Endothelial cell of umbilical vein (primary cell): ENCODE data around the gene KHDRBS1. TPM values are rescaled to one million over a fixed set of nuclear protein-coding genes. Genes with fewer than 3 reads are reported as not detected.
"Not testable (repeated sequence)": the region's sequence is repeated elsewhere in the genome, so short reads cannot be mapped to it uniquely, and the experiment has no call there.

Source experiments
- BruUV-seq: library from RNA; stranded (reverse); fragments of 400-500 nt; replicated peaks from 2 replicates; lab custom pipeline; 2021; lab: Mats Ljungman, UMichigan
- CTCF ChIA-PET: fragments of 300-600, 350-600 bp; sonication (Branson Sonifier 250); formaldehyde crosslinking; loops from one replicate; lab custom pipeline; 2021; ENCODE audit warnings: antibody characterized with exemption, inconsistent platforms; lab: Charles Lee
- POLR2A ChIA-PET: fragments of 300-600, 350-600 bp; sonication (Branson Sonifier 250); formaldehyde crosslinking; loops from one replicate; lab custom pipeline; 2021; ENCODE audit warnings: antibody characterized with exemption, inconsistent platforms; lab: Charles Lee
- DNase-seq: peaks from one replicate; pipeline ENCODE4 v3.0.0-alpha.2; 2011; ENCODE audit warnings: low read depth, low spot score
- FAIRE-seq: peaks from 2 replicates; lab custom pipeline; 2011; peaks lifted over from hg19 to GRCh38; lab: Jason Lieb, UNC
- H2AFZ ChIP-seq: 2 replicates; pipeline ENCODE4 v1.6.0; 2012; ENCODE audit warnings: low read depth, low read length, control low read depth, inconsistent platforms
- H3K27ac ChIP-seq: 2 replicates; pipeline ENCODE4 v1.5.1; 2011; ENCODE audit warnings: low read depth, mild to moderate bottlenecking, control low read depth, low read length, moderate library complexity; ENCODE audit not compliant: insufficient read depth
- H3K27me3 ChIP-seq, 2 experiments: 2 replicates each; pipeline versions ENCODE4 v1.6.0 to v1.6.1; 2011; ENCODE audit warnings: low read length in 2 of 2, mixed read lengths in 1 of 2; ENCODE audit not compliant: control insufficient read depth in 2 of 2, insufficient read depth in 2 of 2
- H3K36me3 ChIP-seq, 2 experiments: 2 replicates in 1 of 2; 3 replicates in 1 of 2; pipeline ENCODE4 v1.5.1; 2011; ENCODE audit warnings: low read length in 2 of 2, mild to moderate bottlenecking in 1 of 2, moderate library complexity in 1 of 2; ENCODE audit not compliant: control insufficient read depth in 2 of 2, insufficient read depth in 2 of 2; ENCODE audit errors: extremely low read depth in 1 of 2
- H3K4me1 ChIP-seq: 3 replicates; pipeline ENCODE4 v1.5.1; 2011; ENCODE audit warnings: mild to moderate bottlenecking, low read length; ENCODE audit not compliant: control insufficient read depth, insufficient read depth; ENCODE audit errors: extremely low read depth
- H3K4me2 ChIP-seq: 2 replicates; pipeline ENCODE4 v1.6.1; 2011; ENCODE audit warnings: low read length, control low read depth, mixed read lengths; ENCODE audit not compliant: insufficient read depth
- H3K4me3 ChIP-seq, 3 experiments: fragments of 200-600 bp in 1 of 3; sonication (generic), shearing (Covaris generic) in 1 of 3; replicated peaks in 1 of 3; 2 replicates each; pipeline ENCODE4 v1.5.1; 2011 to 2016; ENCODE audit warnings: control low read depth in 3 of 3, low read length in 3 of 3, mild to moderate bottlenecking in 2 of 3, inconsistent platforms in 1 of 3, low read depth in 1 of 3, moderate library complexity in 1 of 3; ENCODE audit not compliant: insufficient read depth in 1 of 3
- H3K79me2 ChIP-seq: 2 replicates; pipeline ENCODE4 v1.6.0; 2012; ENCODE audit warnings: low read length, inconsistent platforms; ENCODE audit not compliant: control insufficient read depth, insufficient read depth
- H3K9ac ChIP-seq: replicated peaks from 2 replicates; pipeline ENCODE3; 2011; ENCODE audit warnings: low read length, control low read depth; ENCODE audit not compliant: insufficient read depth; ENCODE audit errors: extremely low read depth
- H3K9me1 ChIP-seq: replicated peaks from 3 replicates; pipeline ENCODE4 v1.6.0; 2011; ENCODE audit warnings: mild to moderate bottlenecking, low read length; ENCODE audit not compliant: control insufficient read depth, insufficient read depth; ENCODE audit errors: extremely low read depth
- H3K9me3 ChIP-seq: replicated peaks from 2 replicates; pipeline ENCODE4 v1.5.1; 2012; ENCODE audit warnings: low read length, inconsistent platforms; ENCODE audit not compliant: control insufficient read depth, insufficient read depth
- H4K20me1 ChIP-seq: replicated peaks from 2 replicates; pipeline ENCODE3; 2011; ENCODE audit warnings: mild to moderate bottlenecking, low read length; ENCODE audit not compliant: control insufficient read depth, insufficient read depth; ENCODE audit errors: extremely low read depth
- EZH2 ChIP-seq: IDR thresholded peaks from 2 replicates; pipeline ENCODE4 v1.6.1; 2012; ENCODE audit warnings: borderline replicate concordance, low read depth, mild to moderate bottlenecking, moderate library complexity, low read length, inconsistent platforms; ENCODE audit not compliant: severe bottlenecking
- FOS ChIP-seq: IDR thresholded peaks from 2 replicates; pipeline ENCODE4 v1.6.1; 2011; ENCODE audit warnings: mild to moderate bottlenecking, low read length, moderate library complexity, borderline replicate concordance; ENCODE audit not compliant: insufficient read depth
- GATA2 ChIP-seq: IDR thresholded peaks from 2 replicates; pipeline ENCODE4 v1.7.0; 2011; ENCODE audit warnings: low read depth, mild to moderate bottlenecking, moderate library complexity, mixed read lengths, low read length; ENCODE audit not compliant: insufficient read length, insufficient read depth
- JUN ChIP-seq: IDR thresholded peaks from 2 replicates; pipeline ENCODE4 v1.6.1; 2011; ENCODE audit warnings: borderline replicate concordance, low read depth; ENCODE audit not compliant: insufficient read length, insufficient read depth
- MYC ChIP-seq: IDR thresholded peaks from one replicate; pipeline ENCODE4 v1.6.1; 2011; ENCODE audit warnings: mild to moderate bottlenecking, low read depth, low read length
- POLR2A ChIP-seq: IDR thresholded peaks from 2 replicates; pipeline ENCODE4 v1.6.1; 2012; ENCODE audit warnings: low read depth, mild to moderate bottlenecking, control low read depth, low read length
- POLR2AphosphoS5 ChIP-seq: IDR thresholded peaks from 2 replicates; pipeline ENCODE4 v1.6.1; 2012; ENCODE audit warnings: low read depth, mild to moderate bottlenecking, control low read depth, low read length, moderate library complexity; ENCODE audit not compliant: insufficient read depth
- dilution Hi-C: fragments of 300-500 bp; cut with MboI; formaldehyde crosslinking; loops from one replicate; pipeline ENCODE4 v1.15.0; 2019; ENCODE audit warnings: low sequenced_read_pairs; ENCODE audit not compliant: extremely low pct_ligation_motif_present
- intact Hi-C: fragments of 100-400 bp; cut with micrococcal nuclease; formaldehyde crosslinking; loops from one replicate; pipeline ENCODE4 v1.10.0; 2022
- polyA plus RNA-seq, 4 experiments: library from polyadenylated mRNA; depleted of rRNA in 3 of 4; stranded (reverse) in 3 of 4; unstranded in 1 of 4; fragments of >200 nt; gene quantifications; 2 replicates each; pipeline versions ENCODE4 v1.2.1 to v1.2.3, GENCODE V29; 2011 to 2012; ENCODE audit warnings: missing spikeins in 1 of 4
- total RNA-seq: library from RNA; stranded (reverse); gene quantifications from 2 replicates; pipeline ENCODE4 v1.2.3, GENCODE V29; 2021
- TF ChIP-seq, protein P1 (sequence below), 2 donors: IDR thresholded peaks; 1 replicate in 1 of 2; 2 replicates in 1 of 2; pipeline ENCODE4 v1.5.1; 2011; ENCODE audit warnings: low read length in 2 of 2, mild to moderate bottlenecking in 2 of 2, moderate library complexity in 2 of 2, control low read depth in 1 of 2, inconsistent platforms in 1 of 2, low read depth in 1 of 2; ENCODE audit not compliant: insufficient read depth in 1 of 2; ENCODE audit errors: extremely low read depth in 1 of 2
- TF ChIP-seq, protein P2 (sequence below): IDR thresholded peaks from 2 replicates; pipeline ENCODE4 v1.6.1; 2011; ENCODE audit not compliant: insufficient read depth, insufficient read length

KHDRBS1 gene
- total and polyA plus RNA-seq, 2 donors (not counting 3 experiments of a cell fraction or from before 2014, with no cell fraction given), result 43.4 to 194 TPM

DNA sequence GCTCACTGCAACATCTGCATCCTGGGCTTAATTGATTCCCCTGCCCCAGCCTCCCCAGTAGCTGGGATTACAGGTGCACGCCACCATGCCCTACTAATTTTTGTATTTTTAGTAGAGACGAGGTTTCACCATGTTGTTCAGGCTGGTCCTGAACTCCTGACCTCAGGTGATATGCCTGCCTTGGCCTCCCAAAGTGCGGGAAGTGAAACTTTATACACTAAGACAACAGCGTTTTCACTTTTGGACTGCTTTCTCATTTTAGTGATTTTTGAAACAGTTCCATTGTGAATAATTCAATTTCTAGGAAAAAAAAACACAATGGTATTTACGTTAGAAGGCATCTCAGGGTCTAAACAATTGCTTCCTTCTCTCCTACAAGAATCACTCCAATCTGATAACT is 11.8 kb upstream of the KHDRBS1 start:
- H4K20me1 ChIP-seq, result no peaks in the 10 kb centered on the region
- CTCF ChIA-PET, result interaction anchor here (4.4 kb wide), 1 partner anchor 37 kb away, joined by 37 read pairs; no protein-coding TSS in a partner anchor
- peaks cover 9% of the 10 kb centered on the region for H3K4me1 ChIP-seq
- FAIRE-seq, result no peak
- no peak overlapping the region for H3K27ac ChIP-seq
- dilution Hi-C loops, result no loop called here
- no peaks in the 10 kb centered on the region for H3K36me3 ChIP-seq
- H3K27me3 ChIP-seq, result no peaks in the 10 kb centered on the region
- no peaks in the 10 kb centered on the region for H3K9me3 ChIP-seq
- no peak overlapping the region for H3K9ac ChIP-seq
- H3K4me3 ChIP-seq, result no peak overlapping the region
- TF ChIP-seq EZH2 (no peak), FOS (no peak), MYC (no peak), POLR2AphosphoS5 (no peak), JUN (no peak), POLR2A (no peak), GATA2 (no peak)
- TF ChIP-seq, protein P1, sequence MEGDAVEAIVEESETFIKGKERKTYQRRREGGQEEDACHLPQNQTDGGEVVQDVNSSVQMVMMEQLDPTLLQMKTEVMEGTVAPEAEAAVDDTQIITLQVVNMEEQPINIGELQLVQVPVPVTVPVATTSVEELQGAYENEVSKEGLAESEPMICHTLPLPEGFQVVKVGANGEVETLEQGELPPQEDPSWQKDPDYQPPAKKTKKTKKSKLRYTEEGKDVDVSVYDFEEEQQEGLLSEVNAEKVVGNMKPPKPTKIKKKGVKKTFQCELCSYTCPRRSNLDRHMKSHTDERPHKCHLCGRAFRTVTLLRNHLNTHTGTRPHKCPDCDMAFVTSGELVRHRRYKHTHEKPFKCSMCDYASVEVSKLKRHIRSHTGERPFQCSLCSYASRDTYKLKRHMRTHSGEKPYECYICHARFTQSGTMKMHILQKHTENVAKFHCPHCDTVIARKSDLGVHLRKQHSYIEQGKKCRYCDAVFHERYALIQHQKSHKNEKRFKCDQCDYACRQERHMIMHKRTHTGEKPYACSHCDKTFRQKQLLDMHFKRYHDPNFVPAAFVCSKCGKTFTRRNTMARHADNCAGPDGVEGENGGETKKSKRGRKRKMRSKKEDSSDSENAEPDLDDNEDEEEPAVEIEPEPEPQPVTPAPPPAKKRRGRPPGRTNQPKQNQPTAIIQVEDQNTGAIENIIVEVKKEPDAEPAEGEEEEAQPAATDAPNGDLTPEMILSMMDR (IDR thresholded peaks at IDR 0.05; ENCODE audit: extremely low read depth in 1 of 2, insufficient read depth in 1 of 2, low read depth in 1 of 2, low read length in 2 of 2), result no peak
- TF ChIP-seq, protein P2, sequence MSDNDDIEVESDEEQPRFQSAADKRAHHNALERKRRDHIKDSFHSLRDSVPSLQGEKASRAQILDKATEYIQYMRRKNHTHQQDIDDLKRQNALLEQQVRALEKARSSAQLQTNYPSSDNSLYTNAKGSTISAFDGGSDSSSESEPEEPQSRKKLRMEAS, result no peak
- no peaks in the 10 kb centered on the region for H3K79me2 ChIP-seq
- peak overlapping the region; percentile 31 for H3K4me2 ChIP-seq
- POLR2A ChIA-PET, result no interaction called here
- no TSS peak for BruUV-seq
- no peaks in the 10 kb centered on the region for H3K9me1 ChIP-seq
- H2AFZ ChIP-seq, result peak overlapping the region; percentile 89
- intact Hi-C loops, result no loop called here
- DNase-seq, result no peak

DNA sequence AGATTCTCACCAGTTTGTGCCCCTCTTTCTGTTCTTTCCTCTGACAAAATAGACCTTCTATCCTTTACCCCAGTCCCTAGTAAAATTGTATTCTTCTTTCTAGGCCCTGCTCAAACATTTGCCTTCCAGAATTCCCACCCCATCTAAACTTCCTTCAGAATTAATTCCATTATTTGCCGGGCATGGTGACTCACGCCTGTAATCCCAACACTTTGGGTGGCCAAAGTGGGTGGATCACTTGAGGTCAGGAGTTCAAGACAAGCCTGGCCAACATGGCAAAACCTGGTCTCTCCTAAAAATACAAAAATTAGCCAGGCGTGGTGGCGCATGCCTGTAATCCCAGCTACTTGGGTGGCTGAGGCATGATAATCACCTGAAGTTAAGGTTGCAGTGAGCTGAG is 11.4 kb upstream of the KHDRBS1 start:
- H4K20me1 ChIP-seq, H3K4me3 ChIP-seq, H3K9ac ChIP-seq, H3K9me3 ChIP-seq, H3K36me3 ChIP-seq, H3K27ac ChIP-seq, H3K79me2 ChIP-seq, H3K9me1 ChIP-seq, FAIRE-seq, POLR2A ChIA-PET, BruUV-seq, dilution Hi-C loops, H3K4me1 ChIP-seq, intact Hi-C loops, H3K27me3 ChIP-seq: not testable (repeated sequence)
- CTCF ChIA-PET, result interaction anchor here (1.8 to 4.4 kb wide), 4 partner anchors 12 to 213 kb away, joined by 11 to 37 read pairs (median 21); partner anchors contain the start of gene KHDRBS1
- Histone ChIP-seq H2AFZ (peak overlapping the region; percentile 89), H3K4me2 (peak overlapping the region; percentile 31)
- DNase-seq, result peak; percentile 33
